ENCODE measurements around the gene ANKFN1.
"Not testable (repeated sequence)": the region's sequence is repeated elsewhere in the genome, so short reads cannot be mapped to it uniquely, and the experiment has no call there.

Gene ANKFN1

DNA sequence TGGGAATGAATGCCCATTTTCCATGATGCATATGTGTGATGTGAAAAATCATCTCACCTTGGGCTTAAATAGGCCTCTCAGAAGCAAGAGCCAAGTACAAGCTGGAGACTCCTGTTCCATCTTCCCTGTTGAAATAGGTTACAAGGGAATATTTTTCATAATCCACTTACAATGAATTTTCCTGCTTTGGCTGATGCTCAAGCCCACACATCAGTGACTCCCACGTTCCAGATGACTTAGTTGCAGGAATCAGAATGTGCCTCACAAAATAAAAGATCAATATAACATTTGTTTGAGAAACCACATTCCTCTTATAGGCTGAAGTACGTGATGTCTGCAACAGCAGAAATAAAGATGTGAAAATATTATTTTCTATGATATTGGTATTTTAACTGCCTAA lies 24.1 kb downstream of the ANKFN1 start:
- DNase-seq (ENCODE audit: low read depth): no peak

DNA sequence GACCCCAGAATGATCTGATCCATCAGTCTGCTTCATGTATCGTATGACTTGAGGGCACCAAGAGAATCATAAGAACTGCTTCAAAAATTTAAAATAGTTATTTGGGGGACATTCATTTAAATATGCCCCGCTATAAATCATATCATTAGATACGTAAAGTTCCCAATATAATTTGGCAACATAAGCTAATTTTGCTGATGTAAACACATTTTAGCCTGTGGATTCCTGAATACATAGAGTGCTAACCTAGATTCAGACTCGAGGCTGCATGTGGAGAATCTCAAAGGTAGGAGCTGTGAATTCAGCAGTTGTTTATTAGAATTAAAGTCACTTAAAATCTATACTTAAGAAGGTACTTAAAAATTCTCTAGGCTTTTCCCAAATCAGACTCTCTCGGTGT lies 24.9 kb downstream of the ANKFN1 start:
- no peak for DNase-seq (ENCODE audit: low read depth)

DNA sequence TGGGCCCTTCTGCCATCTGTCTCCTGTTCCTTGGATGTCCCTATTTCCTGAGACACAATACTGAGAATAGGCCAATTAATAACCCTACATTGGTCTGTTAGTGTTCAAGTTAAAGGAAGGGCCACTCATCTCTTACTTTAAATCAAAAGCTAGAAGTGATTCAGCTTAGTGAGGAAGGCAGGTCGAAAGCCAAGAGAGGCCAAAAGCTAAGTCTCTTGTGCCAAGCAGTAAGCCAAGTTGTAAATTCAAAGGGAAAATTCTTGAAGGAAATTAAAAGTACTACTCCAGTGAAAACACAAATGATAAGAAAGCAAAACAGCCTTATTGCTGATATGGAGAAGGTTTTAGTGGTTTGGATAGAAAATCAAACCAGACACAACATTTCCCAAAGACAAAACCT lies 28.8 kb downstream of the ANKFN1 start:
- DNase-seq (ENCODE audit: low read depth): no peak

DNA sequence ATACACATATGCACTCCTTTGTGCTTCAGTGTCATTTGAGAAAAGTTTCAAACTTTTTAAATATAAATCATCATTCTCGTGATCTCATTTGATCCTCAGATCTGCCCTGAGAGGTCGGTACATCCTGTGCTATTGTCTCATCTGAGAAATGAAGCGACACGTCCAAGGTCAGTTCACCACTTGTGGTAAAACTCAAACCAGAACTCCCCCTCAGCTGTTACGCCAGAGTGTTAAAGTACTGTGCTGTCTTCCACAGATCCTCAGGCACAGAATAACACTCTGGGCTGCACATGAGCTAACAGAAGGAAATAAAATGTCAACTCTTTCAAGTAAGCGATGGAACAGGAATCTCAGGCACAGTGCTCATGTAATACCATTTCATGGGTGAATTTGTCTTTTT lies 31.4 kb downstream of the ANKFN1 start:
- no peak for DNase-seq (ENCODE audit: low read depth)

DNA sequence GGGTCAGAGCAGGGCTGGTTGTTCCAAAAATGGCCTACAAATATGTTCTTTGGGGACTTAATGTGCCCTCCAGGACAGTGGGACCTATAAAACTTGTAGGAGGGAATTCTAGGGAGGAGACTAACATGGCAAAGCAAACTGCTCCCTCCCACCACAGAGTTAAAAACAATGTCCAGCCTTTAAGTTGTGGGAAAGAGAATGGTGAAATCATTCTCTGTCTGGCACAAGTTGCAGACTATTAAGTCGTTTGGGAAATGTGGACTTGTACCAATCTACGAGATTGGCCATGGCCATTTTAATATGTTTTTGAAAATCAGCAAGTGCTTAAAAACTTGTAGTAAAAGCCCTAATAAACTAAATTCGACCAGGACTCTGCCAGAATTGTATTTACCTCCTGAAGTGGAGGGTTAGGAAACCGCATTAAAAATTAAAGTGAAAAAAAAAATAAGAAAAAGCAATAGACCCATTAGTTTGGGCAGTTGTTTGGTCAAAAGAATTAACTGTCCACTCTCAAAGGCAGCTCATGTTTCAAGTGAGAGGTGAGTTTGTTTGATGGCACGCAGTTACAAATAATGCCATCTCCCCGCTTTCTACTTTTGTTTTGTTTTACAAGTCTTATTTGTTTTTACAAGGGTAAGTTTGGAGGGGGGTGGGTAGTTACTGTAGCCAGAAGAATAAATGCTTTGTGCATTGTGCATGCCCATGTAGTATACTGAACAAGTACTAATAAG lies 32.4 kb downstream of the ANKFN1 start:
- no peak for DNase-seq (ENCODE audit: low read depth)

DNA sequence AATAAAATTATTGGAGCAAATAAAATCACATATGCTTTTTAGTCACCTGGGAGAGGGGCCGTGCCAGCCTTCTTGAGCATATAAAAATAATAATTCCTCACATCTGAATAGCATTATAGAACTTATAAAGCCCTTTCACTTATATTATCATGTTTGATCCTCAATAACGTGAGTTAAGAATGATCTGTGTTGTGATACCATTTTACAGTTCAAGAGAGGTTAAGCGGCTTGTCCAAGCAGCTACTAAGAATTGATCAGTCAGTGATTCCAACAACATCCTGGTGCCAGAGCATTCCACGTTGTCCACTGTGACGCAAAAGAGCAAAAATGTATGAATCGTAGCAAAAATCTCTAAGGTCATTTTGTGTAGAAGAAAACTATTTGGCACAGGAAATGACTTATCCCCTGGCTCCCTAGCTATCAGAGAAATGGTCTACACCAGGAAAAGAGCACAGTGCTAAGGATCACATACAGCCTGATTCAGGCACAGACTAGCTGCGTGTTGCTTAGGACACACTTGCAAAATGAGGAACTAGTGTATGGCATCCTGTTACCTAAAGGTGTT lies 33.0 kb downstream of the ANKFN1 start:
- no peak for DNase-seq (ENCODE audit: low read depth)

DNA sequence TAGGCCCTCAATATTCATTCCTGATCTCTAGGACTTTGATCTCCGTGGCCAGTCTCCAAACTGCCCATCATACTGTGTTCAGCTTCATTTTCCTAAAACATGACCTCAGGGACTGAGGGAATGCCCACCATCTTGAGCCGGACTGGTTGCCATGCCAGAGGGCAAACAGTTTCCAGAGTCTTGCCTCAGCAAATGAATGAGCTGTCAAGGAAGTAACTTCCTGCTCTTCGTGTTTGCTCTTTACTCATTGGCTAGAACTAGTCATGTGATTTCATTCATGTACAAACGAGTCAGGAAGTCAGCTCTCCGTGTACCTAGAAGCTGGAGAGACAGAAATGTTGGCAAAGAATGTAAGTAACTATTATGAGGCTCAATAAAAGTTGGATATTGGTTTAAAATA lies 50.2 kb downstream of the ANKFN1 start:
- no peak for DNase-seq (ENCODE audit: low read depth)

DNA sequence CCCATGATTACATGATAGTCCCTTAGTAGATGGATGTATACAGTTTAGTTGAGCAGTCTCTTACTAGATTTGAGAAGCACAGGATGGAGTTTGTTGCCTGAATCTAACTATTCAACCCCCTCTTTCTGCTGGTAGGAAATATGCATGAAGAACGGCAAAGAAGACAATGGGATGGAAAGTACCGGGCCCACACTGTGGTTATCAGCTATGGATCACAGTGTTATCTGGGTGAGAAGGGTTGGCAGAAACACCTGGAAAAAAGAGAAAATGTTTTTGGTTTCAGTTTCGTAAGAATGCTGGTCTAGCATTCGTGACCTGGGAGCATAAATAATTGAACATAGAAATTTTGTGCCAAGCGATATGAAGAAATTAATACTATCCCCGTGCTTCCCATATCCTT lies 53.1 kb downstream of the ANKFN1 start:
- no peak for DNase-seq (ENCODE audit: low read depth)

DNA sequence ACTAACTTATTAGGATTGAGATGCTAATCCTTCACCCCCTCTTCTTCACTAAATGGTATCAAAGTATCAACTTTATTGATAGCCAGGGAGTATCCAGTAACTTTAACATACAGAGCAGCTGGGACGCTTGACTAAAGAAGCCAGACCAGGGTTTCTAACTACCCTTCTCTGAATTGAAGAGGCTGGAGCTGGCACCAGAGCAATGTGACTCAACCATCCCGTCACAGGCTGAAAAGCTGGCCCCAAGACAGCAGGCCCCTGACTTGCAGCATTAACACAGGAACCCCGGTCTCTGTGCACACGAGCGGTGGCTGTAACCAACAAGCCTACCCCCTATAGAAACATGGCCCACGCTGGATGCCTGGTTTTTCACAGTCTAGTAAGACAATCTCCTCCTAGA lies 59.8 kb downstream of the ANKFN1 start:
- DNase-seq (ENCODE audit: low read depth): no peak

DNA sequence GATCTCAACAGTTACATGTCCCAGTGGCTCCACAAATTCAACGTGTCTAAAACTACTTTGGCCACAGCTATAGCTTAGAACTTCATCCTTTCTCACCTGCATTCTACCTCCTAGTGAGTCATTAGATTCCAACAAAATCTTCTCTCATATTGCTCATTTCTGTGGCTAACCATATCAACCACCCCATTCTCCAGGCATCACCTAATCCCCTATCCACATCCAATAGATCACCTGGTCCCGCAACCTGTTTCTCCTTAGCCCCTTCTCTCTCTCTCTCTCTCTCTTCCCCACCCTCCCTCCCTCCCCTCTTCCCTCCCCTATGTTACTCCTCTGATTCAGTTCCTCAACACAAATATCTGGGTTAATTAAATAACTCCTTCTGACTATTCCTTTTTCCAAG lies 64.6 kb downstream of the ANKFN1 start:
- no peak for DNase-seq (ENCODE audit: low read depth)

DNA sequence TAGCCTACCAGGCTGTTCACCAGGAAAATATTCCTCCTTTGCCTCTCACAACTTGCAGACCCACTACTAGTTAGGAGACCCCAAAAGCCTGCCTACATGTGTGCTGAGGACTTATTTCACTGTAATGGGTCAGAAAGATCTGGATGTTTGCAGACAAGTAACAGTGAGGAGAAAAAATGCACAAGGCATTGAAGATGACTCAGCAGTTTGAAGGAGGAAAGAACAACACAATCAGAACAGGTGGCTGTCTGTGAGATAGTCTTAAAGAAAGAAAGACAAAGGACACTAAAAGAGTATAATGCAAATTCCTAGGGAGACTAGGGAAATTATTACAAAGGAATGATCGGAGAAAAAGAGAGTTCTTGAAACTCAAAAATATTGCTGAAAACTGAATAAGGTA lies 69.0 kb downstream of the ANKFN1 start:
- DNase-seq (ENCODE audit: low read depth): no peak

DNA sequence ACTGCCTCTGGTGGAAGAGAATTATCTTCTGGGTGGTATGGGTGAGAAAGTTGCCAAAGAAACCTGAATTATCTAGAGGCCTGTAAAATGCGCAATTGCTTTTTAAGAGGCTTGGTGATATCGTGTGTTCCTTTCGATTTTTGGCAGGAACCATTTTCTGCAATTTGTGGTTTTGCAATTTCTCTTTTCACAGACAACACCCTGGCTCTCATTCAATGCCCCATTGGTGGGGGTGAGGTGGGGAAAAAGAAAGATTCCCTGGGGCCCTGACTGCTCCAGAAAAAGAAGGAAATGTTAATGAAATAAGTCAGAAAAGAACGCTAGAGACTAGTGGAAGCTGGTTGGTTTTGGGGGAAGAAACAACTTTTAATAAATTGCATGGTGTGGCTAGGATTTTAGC lies 77.4 kb downstream of the ANKFN1 start:
- DNase-seq (ENCODE audit: low read depth): no peak

DNA sequence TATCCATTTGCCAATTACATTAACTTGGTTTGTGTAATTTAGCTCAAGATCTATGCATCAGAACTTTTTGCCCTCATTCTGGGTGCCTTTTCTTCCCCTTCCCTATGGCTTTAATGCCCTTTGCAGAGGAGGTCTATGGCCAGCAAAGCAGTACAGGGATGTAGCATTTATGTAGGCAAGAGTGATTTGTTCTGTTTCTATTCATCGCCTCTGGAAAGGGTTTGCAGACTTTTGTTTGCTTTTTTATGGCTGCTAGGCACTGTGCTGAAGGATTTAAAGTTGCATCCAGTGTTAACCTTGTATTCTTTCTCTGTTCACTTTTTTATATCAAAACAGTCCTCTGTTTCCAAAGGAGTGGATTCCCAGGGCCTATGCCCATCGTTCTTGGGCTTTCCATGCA lies 78.0 kb downstream of the ANKFN1 start:
- no peak for DNase-seq (ENCODE audit: low read depth)

DNA sequence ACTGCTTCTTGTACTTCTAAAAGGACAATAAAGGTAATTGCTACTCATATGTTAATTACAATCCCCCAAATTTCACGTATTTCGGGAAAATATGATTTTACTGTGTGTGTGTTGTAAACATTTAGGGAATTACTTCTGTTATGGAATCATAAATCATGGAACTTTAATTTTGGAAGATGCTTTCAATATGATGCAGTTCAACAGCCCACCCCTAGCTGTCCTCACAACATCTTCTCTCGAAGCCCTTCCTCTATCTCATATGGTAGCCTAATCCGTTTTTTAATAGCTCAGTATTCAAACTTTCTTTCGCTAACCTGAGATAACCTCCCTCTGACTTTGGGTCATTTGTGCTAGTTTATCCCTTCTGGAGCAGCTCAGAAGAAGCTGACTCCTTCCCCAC lies 78.4 kb downstream of the ANKFN1 start:
- DNase-seq (ENCODE audit: low read depth): no peak

DNA sequence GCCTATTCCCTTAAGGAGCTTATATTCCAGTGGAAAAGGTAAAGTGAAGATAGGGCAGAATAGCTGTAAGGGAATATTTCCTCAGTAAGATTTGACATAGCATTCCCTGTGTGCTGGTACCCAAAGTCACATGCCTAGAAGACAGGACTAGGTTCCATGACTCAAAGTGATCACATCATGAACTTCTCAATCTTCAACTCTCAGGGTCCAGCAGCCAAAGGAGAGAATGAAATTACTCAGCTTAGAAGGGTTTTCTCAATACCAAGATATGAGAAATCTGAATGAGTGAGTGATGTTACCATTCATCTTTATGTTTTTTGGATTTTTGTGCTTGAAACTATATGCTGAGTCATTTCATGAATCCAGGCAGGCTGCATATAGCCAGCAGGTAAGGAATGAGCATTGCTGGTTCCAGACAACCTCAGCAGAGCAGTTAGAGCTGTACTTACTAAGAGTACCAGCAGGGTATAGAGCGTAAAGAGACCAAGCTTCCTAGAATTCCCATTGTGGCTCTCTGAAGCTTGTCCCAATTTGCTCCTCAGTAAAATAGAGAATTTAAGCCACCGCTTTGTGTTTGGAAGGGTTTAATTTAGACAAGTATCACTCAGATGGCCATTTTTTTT lies 91.1 kb downstream of the ANKFN1 start:
- no peak for DNase-seq (ENCODE audit: low read depth)

DNA sequence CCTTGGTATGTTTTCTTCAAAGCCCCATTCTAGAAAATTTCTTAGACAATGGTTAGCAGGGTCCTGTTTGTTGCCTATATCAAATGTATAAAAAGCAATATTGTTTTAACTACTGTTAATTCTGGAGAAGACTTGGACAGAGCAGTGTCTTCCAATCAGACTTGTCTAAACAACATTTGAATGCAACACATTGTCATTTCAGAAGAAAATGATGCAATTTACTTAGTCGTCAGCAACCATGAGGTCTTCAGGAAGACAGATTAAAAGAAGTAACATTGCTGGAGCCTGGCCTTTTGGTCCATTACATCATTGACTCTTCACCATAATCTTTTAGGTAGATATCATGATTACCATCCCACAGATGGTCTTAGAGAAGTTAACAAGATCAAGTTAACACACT lies 94.5 kb downstream of the ANKFN1 start:
- no peak for DNase-seq (ENCODE audit: low read depth)

DNA sequence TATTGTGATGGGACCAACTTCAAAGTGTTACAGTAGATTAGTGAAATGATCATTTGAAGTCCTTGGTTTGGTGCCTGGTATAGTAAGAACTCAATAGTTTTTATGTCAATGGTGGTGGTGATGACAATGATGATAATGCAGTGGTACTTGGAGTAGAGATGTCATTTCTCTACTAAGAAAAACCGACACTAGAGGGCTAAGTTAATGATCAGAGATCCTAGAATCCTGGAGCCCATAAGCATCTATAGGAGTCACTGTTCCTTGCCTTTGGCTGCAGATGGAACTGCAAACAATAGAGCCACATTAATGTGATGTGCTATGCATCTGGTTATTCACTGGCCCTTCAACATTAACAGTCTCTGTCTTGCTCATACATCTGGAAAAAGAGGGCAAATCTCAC lies 103.8 kb downstream of the ANKFN1 start:
- DNase-seq (ENCODE audit: low read depth): no peak

DNA sequence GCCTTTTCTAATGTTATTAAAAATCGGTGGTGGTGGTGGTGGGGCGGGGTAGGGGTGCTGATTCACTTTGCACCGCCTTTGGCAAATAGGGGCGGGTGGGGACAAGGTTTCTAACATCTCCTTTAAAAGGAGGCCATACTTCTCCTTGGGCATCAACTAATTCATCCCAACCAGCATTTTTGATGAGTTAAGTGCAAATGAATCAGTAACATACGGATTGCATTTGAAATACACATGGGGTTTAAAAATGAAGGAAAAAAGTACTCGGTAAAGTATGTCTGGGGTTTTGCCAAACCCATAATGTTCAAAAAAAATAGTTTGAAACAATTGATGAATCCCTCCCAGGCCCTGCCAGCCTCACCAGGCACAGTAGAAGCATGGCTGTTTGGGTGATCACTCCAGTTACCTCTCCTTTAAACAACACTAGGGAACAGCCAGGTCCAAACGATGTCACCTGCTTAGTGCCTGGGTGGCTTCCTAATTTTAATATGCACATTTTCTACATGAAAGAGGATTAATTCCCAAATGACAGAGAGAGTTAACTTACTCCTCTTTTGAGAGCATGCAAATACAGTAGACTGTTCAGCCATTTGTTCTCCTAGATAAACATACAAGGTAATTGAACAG lies 107.2 kb downstream of the ANKFN1 start:
- DNase-seq (ENCODE audit: low read depth): no peak

DNA sequence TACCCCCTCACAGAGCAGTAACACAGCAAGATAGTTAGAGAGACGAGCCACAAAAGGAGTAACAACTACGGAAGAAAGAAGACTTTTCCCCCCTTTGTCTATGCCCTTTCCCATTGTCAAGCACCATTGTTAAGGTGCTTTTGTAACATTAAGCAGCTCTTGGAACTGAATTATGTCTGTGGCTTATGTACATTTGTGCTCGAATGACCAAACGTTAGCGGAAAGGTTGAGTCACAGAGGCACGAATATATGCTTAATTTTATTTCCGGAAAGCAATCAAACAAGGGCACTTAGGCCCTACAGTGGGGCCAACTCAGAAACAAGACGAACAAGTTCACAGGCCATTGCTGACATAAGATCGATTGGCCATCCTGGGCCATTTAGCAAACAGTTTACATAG lies 109.5 kb downstream of the ANKFN1 start:
- DNase-seq (ENCODE audit: low read depth): no peak

DNA sequence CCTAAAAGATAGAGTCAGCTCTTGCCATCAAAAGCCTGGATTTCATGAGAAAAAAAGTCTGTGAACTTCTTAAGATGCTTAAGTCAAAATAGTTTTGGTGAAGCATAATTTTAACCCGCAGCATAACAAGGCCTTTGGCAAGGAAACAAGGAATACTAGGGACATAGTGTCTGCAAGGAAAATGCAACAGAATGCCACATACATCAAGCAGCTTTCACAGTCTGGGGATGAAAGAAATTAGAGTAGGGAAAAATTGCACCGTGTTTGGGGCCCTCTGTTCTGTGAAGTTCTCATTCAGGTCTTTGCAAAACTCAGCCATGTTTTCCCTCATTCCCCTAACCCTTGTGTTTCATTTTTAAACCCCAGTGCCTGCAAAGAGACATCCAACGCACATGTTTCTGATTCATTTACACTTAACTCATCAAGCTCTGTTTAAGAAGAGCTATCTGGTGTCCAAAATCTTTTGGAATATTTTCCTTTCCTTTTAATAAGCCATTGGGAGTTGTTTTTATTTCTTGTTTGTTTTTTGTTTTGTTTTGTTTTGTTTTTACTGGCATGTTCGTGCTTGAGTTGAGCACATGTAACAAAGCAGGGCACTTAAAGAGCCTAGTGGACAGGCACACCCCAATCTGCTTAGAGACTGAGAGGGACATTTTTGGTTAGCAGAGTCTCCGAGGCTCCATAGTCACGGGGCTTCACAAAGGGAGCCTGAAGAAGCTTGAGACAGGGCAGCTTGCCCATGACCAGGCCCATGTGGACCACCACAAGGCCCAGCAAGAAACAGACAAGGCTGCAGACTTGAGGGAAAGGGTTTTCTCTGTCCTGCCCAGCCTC lies 116.5 kb downstream of the ANKFN1 start:
- no peak for DNase-seq (ENCODE audit: low read depth)

DNA sequence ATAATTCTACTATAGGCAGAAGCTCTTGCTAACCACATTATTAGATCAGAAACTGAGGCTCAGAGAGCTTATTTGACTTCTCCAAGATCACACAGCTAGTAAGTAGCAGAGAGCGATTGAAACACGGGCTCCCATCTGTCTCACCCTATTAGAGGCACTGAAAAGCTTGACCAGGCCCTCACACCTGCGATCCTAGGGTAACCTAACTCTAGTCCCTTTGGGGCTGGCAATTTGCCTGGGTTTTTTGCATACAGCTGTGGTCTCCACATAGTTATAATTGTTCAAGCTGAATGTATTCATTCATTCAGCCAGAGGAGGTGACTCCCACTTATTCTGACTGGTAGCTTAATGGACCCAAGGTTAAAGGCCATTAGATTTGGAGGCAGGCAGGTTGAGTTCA lies 121.2 kb downstream of the ANKFN1 start:
- DNase-seq (ENCODE audit: low read depth): no peak

DNA sequence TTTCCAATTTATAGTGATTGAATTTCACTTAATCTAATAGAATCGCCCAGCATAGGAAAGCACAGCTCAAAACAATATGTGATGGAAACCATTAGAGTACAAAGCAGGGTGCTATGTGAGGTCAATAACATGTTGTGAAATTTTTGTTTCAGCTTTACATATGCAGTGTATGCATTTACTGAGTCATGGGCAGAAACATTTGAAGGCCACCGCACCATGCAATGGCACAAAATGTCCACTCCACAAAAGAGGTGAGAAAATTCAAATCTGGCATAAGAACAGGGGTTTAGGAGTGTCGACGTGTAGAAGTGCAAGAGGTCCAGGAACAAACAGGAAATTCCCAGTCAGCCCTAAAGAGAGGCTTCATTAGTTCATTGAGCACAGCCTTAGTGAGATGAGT lies 131.2 kb downstream of the ANKFN1 start:
- no peak for DNase-seq (ENCODE audit: low read depth)

DNA sequence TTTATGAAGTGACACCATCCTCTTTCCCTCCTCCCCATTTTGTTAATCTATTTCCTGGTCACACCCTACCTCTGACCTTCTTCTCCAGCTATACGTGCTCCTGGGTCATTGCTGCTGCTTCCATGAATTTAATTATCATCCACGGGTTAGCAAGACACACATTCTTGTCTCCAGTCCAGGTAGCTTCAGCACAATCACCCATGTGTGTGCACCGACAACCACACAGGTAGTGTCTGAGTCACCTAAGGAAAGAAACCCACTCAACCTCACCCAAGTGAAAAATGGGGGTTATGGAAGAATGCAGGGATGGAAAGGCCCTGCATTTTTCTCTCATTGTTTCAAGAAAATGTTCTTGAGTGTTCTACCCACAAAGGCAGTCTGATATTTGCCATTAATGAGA lies 135.5 kb downstream of the ANKFN1 start:
- DNase-seq (ENCODE audit: low read depth): not testable (repeated sequence)
